Natural killer cell (primary cell): ENCODE data around the gene NLRP3. TPM values are rescaled to one million over a fixed set of nuclear protein-coding genes. Genes with fewer than 3 reads are reported as not detected.

Experiments used
- ATAC-seq, 3 donors: fragments of 150-1000 bp in 2 of 3; fragments of 200-7000 bp in 1 of 3; cut with Tn5 transposase; 1 replicate in 1 of 3; 2 replicates in 2 of 3; pipeline ENCODE4 v1.10.0; 2021; ENCODE audit warnings: mild to moderate bottlenecking in 2 of 3, moderate library complexity in 2 of 3
- DNase-seq, 2 donors: peaks; one replicate each; pipeline versions ENCODE4 v3.0.0 to v3.0.0-alpha.2; 2013 to 2021; ENCODE audit warnings: mixed read lengths in 1 of 2
- H3K27ac ChIP-seq: one replicate; pipeline ENCODE4 v1.5.1; 2013; ENCODE audit warnings: mild to moderate bottlenecking, low read length
- H3K27me3 ChIP-seq: one replicate; pipeline ENCODE4 v1.6.1; 2013; ENCODE audit warnings: low read length; ENCODE audit not compliant: control insufficient read depth, insufficient read depth
- H3K36me3 ChIP-seq: one replicate; pipeline ENCODE4 v1.6.1; 2013; ENCODE audit warnings: low read length; ENCODE audit not compliant: control insufficient read depth, insufficient read depth
- H3K4me1 ChIP-seq: one replicate; pipeline ENCODE4 v1.6.1; 2013; ENCODE audit warnings: low read length; ENCODE audit not compliant: control insufficient read depth, insufficient read depth
- H3K4me3 ChIP-seq: one replicate; pipeline ENCODE4 v1.5.1; 2013; ENCODE audit warnings: low read length
- H3K9me3 ChIP-seq: one replicate; pipeline ENCODE4 v1.6.1; 2013; ENCODE audit warnings: low read length; ENCODE audit not compliant: control insufficient read depth, insufficient read depth
- H3K27ac Mint-ChIP-seq, 2 donors: one replicate each; pipeline ENCODE4 v1.8.0; 2022; ENCODE audit warnings: mild to moderate bottlenecking in 2 of 2, mixed read lengths in 2 of 2, moderate library complexity in 1 of 2
- H3K27me3 Mint-ChIP-seq, 2 donors: one replicate each; pipeline ENCODE4 v1.8.0; 2022; ENCODE audit warnings: low read depth in 2 of 2, mixed read lengths in 2 of 2
- H3K36me3 Mint-ChIP-seq: one replicate; pipeline ENCODE4 v1.8.0; 2022; ENCODE audit warnings: mixed read lengths
- H3K4me1 Mint-ChIP-seq, 2 donors: one replicate each; pipeline ENCODE4 v1.8.0; 2022; ENCODE audit warnings: mixed read lengths in 2 of 2
- H3K4me3 Mint-ChIP-seq: one replicate; pipeline ENCODE4 v1.8.0; 2022; ENCODE audit warnings: mild to moderate bottlenecking, moderate library complexity, mixed read lengths
- H3K9me3 Mint-ChIP-seq, 2 donors: one replicate each; pipeline ENCODE4 v1.8.0; 2022; ENCODE audit warnings: mixed read lengths in 2 of 2
- CTCF ChIP-seq: fragments of 200-600 bp; IDR thresholded peaks from one replicate; pipeline ENCODE4 v1.8.0; 2022; ENCODE audit warnings: antibody characterized with exemption
- WGBS: methylation state at CpG from one replicate; pipeline ENCODE4 v1.1.7; 2013; ENCODE audit warnings: missing lambda C conversion rate; ENCODE audit not compliant: insufficient coverage; 5-methylcytosine and 5-hydroxymethylcytosine counted together
- intact Hi-C: fragments of 100-400 bp; cut with micrococcal nuclease; formaldehyde crosslinking; loops from one replicate; pipeline ENCODE4 v1.14.2; 2022
- total RNA-seq, 4 donors: library from RNA; stranded (reverse); fragments of 120-200 nt in 1 of 4; gene quantifications; one replicate each; pipeline versions ENCODE4 v1.2.3 to v1.2.4, GENCODE V29; 2013 to 2022

Gene NLRP3
- total RNA-seq, 3 donors from 2014 or later (not counting 1 experiment from before 2014, with no cell fraction given), result 11.3 to 34.1 (median 11.7) TPM

- ATAC-seq (peak in 1 of 3 donors; percentile 25), DNase-seq (no peak)
- no peak for TF ChIP-seq CTCF
- intact Hi-C loops, result no loop called here
- Mint-ChIP-seq H3K27ac (no peak overlapping the region), H3K27me3 (peaks cover 12 to 25% of the 10 kb centered on the region in 2 donors), H3K4me1 (peaks cover 5 to 10% of the 10 kb centered on the region in 2 donors), H3K4me3 (no peak overlapping the region), H3K9me3 (no peaks in the 10 kb centered on the region), H3K36me3 (peaks cover 9% of the 10 kb centered on the region)
- Histone ChIP-seq H3K27ac (no peak overlapping the region), H3K36me3 (no peaks in the 10 kb centered on the region), H3K4me3 (no peak overlapping the region), H3K4me1 (no peaks in the 10 kb centered on the region), H3K9me3 (no peaks in the 10 kb centered on the region), H3K27me3 (no peaks in the 10 kb centered on the region)
- 90% methylated on average over 11 of the region's 11 CpGs for WGBS
Observed at GRCh38 chr1:247453997-247454396, 38.0 kb downstream of the NLRP3 start.

- Mint-ChIP-seq H3K4me1 (peaks cover 5 to 6% of the 10 kb centered on the region in 2 donors), H3K27ac (no peak overlapping the region), H3K36me3 (no peaks in the 10 kb centered on the region), H3K27me3 (peaks cover 12 to 25% of the 10 kb centered on the region in 2 donors), H3K4me3 (no peak overlapping the region), H3K9me3 (no peaks in the 10 kb centered on the region)
- intact Hi-C loops, result no loop called here
- no peaks in the 10 kb centered on the region for H3K4me1 ChIP-seq
- H3K27me3 ChIP-seq, result no peaks in the 10 kb centered on the region
- DNase-seq (no peak), ATAC-seq (no peak)
- WGBS, result 33% methylated on average over 1 of the region's 4 CpGs
- H3K4me3 ChIP-seq, result no peak overlapping the region
- H3K36me3 ChIP-seq, result no peaks in the 10 kb centered on the region
- no peak overlapping the region for H3K27ac ChIP-seq
- TF ChIP-seq CTCF, result no peak
- H3K9me3 ChIP-seq, result no peaks in the 10 kb centered on the region
Observed at GRCh38 chr1:247456021-247456420, 40.0 kb downstream of the NLRP3 start.

- H3K27ac Mint-ChIP-seq, result no peak overlapping the region
- no peaks in the 10 kb centered on the region for H3K9me3 Mint-ChIP-seq
- peaks cover 5 to 6% of the 10 kb centered on the region in 2 donors for H3K4me1 Mint-ChIP-seq
- H3K9me3 ChIP-seq, result no peaks in the 10 kb centered on the region
- H3K27ac ChIP-seq, result no peak overlapping the region
- H3K36me3 Mint-ChIP-seq, result no peaks in the 10 kb centered on the region
- no peaks in the 10 kb centered on the region for H3K4me1 ChIP-seq
- WGBS, result 36% methylated on average over 16 of the region's 16 CpGs
- no peak overlapping the region for H3K4me3 ChIP-seq
- no peaks in the 10 kb centered on the region for H3K27me3 ChIP-seq
- H3K36me3 ChIP-seq, result no peaks in the 10 kb centered on the region
- TF ChIP-seq CTCF, result no peak
- intact Hi-C loops, result no loop called here
- peak in 2 of 3 donors; percentile 43 to 53 for ATAC-seq
- no peak overlapping the region for H3K4me3 Mint-ChIP-seq
- DNase-seq, result peak in 1 of 2 donors; percentile 23
- H3K27me3 Mint-ChIP-seq, result peaks cover 12 to 25% of the 10 kb centered on the region in 2 donors
Observed at GRCh38 chr1:247456914-247457639, 41.1 kb downstream of the NLRP3 start.

GRCh38 chr1:247459507-247459906 is 43.5 kb downstream of the NLRP3 start:
- Mint-ChIP-seq H3K36me3 (no peaks in the 10 kb centered on the region), H3K4me1 (peaks cover 5 to 6% of the 10 kb centered on the region in 2 donors), H3K27ac (no peak overlapping the region), H3K4me3 (no peak overlapping the region), H3K9me3 (no peaks in the 10 kb centered on the region), H3K27me3 (peaks cover 8 to 20% of the 10 kb centered on the region in 2 donors)
- TF ChIP-seq CTCF, result no peak
- no peaks in the 10 kb centered on the region for H3K9me3 ChIP-seq
- no peak for ATAC-seq
- intact Hi-C loops, result no loop called here
- no peak overlapping the region for H3K27ac ChIP-seq
- H3K36me3 ChIP-seq, result no peaks in the 10 kb centered on the region
- no peaks in the 10 kb centered on the region for H3K27me3 ChIP-seq
- WGBS, result 61% methylated on average over 6 of the region's 7 CpGs
- H3K4me1 ChIP-seq, result no peaks in the 10 kb centered on the region
- no peak overlapping the region for H3K4me3 ChIP-seq
- DNase-seq, result no peak
